ENCODE measurements around the gene SF3A1.

The SF3A1 gene

GRCh38 chr22:30386608-30386959, 29.9 kb upstream of the SF3A1 start:
- DNase-seq: no peak

- DNase-seq: no peak
Measured at GRCh38 chr22:30385942-30386341, 29.2 kb upstream of the SF3A1 start.

- DNase-seq: no peak
Measured at GRCh38 chr22:30383061-30383460, 26.4 kb upstream of the SF3A1 start.

- no peak for DNase-seq
Measured at GRCh38 chr22:30382340-30382739, 25.6 kb upstream of the SF3A1 start.

- DNase-seq: no peak
Measured at GRCh38 chr22:30381264-30381663, 24.6 kb upstream of the SF3A1 start.

GRCh38 chr22:30380011-30380410, 23.3 kb upstream of the SF3A1 start:
- no peak for DNase-seq

GRCh38 chr22:30375312-30375849, 18.7 kb upstream of the SF3A1 start:
- no peak for DNase-seq

GRCh38 chr22:30373331-30374325, 16.9 kb upstream of the SF3A1 start:
- no peak for DNase-seq

- no peak for DNase-seq
Measured at GRCh38 chr22:30372915-30373314, 16.2 kb upstream of the SF3A1 start.

- DNase-seq: no peak
Measured at GRCh38 chr22:30371981-30372380, 15.3 kb upstream of the SF3A1 start.

GRCh38 chr22:30371321-30371720, 14.6 kb upstream of the SF3A1 start:
- DNase-seq: no peak

- no peak for DNase-seq
Measured at GRCh38 chr22:30370641-30371230, 14.0 kb upstream of the SF3A1 start.

GRCh38 chr22:30368420-30368819, 11.7 kb upstream of the SF3A1 start:
- no peak for DNase-seq

- no peak for DNase-seq
Measured at GRCh38 chr22:30365891-30366290, 9.2 kb upstream of the SF3A1 start.

- no peak for DNase-seq
Measured at GRCh38 chr22:30362651-30363281, 6.1 kb upstream of the SF3A1 start.

- DNase-seq: no peak
Measured at GRCh38 chr22:30361916-30362650, 5.4 kb upstream of the SF3A1 start.

GRCh38 chr22:30358541-30358940, 1.8 kb upstream of the SF3A1 start:
- no peak for DNase-seq

- DNase-seq: no peak
Measured at GRCh38 chr22:30357650-30358215, 1.0 kb upstream of the SF3A1 start.

GRCh38 chr22:30357236-30357570, 509 bp upstream of the SF3A1 start:
- no peak for DNase-seq

GRCh38 chr22:30354644-30355043, 2.0 kb downstream of the SF3A1 start:
- DNase-seq: no peak

- DNase-seq: no peak
Measured at GRCh38 chr22:30351226-30351625, 5.5 kb downstream of the SF3A1 start.

GRCh38 chr22:30348809-30349208, 7.9 kb downstream of the SF3A1 start:
- DNase-seq: no peak

- no peak for DNase-seq
Measured at GRCh38 chr22:30348404-30348803, 8.3 kb downstream of the SF3A1 start.

All from midbrain (tissue), 1 donor.